IPS DF 4.7 (cell line): Measurements from ENCODE around the gene PPP6R3.

Experiments used
- DNase-seq: peaks from one replicate; pipeline ENCODE4 v3.0.0-alpha.2; 2013; ENCODE audit warnings: low spot score; ENCODE audit errors: extremely low read depth

PPP6R3 gene

DNA sequence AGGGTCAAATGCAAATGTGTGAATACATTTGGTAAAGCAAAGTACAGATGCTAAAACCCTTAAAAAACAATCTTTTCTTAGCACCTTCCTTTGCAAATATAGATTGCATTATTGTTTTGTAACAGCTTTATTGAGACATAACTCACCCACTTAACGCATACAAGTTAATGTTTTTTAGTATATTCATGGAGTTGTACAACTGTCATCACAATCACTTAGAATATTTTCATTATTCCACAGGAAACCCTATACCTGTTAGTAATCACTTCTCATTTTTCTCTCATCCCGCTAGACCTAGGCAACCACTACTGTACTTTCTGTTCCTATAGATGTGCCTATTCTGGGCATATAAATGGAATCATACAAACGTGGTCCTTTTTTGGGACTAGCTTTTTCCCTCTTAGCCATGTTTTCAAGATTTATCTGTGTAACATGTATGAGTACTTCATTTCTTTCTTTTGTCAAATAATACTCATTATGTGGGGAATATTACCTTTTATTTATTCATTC, 34.7 kb downstream of the PPP6R3 start:
- DNase-seq, result no peak

DNA sequence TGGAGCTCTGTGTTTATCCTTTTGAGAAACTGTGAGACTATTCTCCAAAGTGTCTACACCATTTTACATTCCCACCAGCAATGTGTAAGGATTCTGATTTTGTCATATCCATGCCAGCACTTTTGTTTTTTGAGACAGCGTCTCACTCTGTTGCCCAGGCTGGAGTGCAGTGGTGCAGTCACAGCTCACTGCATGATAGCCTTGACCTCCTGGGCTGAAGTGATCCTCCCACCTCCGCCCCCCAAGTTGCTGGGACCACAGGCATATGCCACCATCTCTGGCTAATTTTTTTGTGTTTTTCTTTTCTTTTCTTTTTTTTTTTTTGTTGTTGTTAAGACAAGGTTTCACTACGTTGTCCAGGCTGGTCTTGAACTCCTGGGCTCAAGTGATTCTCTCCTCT, 35.3 kb downstream of the PPP6R3 start:
- DNase-seq, result no peak

DNA sequence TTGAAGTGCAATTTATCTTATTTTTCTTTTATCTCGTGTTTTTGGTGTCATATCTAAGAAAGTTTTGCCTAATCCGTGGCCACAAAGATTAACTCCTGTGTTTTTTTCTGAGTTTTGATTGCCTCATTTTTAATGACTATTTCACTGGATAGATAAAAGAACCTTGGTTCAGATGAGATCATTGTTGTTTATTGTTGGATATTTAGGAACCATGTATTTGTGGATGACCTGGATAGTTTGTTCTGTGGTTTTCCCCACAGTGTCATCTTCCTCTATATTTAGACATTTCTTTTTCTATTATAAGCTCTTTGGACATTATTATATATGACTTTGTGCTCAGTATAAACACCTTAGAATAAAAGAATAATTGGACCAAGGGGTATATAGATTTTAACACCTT, 37.2 kb downstream of the PPP6R3 start:
- no peak for DNase-seq

DNA sequence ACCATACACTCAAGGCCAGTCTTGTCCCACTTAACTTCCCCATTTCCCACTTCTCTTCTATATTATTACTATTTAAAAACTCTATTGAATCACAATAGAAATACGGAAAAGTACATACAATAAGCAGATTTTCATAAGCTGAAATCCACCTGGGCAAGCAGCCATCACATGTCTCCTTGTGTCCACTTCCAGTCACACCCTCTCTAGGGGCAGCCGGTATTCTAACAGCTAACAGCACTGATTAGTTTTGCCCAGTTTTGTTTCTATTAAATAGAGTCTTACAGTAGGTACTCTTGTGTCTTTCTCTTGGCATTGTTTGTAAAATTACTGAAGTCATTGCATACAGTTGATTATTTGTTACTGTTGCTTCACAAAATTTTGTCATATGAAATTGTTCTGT, 37.8 kb downstream of the PPP6R3 start:
- DNase-seq, result no peak

DNA sequence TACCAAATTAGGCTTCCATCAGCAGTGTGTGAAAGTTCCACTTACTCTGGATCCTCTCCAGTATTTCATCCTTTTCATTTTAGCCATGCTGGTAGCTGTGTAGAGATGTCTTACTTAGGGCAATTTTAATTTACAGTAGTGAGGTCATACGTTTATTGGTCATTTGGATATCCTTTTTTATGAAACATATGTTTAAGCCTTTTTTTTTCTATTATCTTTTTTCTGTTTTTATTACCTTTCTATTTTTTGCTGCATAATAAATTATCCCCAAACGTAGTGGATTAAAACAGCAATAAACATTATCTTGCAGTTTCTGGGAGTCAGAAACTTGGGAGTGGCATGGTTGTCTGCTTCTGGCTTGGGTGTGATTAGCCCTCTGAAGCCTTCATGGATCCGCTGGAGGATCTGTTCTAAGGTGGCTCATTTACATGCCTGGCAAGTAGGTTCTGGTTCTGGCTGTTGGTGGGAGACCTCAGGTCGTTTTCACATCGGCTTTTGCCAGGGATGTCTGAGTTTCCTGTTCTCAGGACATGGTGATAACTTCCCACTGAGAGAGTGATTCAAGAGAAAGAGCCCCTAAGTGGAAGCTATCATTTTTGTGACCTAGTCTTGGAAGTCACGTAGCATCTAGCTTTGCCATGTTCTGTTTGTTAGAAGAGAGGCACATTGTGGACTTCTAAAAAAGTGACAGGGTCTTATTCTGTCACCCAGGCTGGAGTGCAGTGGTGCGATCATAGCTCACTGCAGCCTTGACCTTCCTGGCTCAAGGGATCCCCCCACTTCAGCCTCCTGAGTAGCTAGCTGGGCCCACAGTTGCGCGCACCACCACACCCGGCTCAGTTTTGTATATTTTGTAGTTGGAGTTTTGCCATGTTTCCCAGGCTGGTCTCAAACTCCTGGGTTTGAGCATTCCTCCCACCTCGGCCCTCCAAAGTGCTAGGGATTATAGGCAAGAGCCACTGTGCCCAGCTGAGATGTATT, 38.6 kb downstream of the PPP6R3 start:
- DNase-seq, result no peak

DNA sequence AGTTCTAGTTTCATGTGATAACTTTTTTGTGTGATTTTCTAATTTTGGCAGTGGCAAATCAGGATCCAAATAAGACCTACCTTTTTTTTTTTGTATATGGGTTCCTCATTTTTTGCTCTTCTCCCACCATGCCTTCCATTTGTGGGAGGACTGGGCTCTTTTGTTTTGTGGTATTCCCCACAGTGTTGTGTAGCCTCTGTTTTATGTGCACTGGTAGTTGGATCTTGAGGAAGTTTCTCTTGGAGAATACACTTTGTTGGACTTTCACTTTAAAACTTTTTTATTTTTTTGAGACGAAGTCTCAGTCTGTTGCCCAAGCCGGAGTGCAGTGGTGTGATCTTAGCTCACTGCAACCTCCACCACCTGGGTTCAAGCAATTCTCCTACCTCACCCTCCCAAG, 39.7 kb downstream of the PPP6R3 start:
- DNase-seq, result no peak

DNA sequence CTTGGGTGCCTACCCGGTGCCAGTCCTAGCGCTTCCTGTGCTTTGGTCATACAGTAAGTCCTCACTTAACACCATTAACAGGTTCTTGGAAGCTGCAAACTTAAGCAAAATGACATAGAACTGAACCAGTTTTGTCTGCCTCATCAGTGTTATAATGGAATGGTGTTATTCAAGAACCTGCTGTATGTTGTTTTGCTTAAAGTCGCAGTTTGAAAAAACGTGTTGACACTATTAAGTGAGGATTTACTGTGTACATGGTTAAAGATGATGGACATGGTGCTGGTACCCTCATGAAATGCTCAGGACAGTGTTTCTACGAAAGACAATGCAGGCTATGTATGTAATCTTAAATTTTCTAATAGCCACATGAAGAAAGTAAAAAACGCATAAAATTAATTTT, 41.3 kb downstream of the PPP6R3 start:
- DNase-seq, result no peak

DNA sequence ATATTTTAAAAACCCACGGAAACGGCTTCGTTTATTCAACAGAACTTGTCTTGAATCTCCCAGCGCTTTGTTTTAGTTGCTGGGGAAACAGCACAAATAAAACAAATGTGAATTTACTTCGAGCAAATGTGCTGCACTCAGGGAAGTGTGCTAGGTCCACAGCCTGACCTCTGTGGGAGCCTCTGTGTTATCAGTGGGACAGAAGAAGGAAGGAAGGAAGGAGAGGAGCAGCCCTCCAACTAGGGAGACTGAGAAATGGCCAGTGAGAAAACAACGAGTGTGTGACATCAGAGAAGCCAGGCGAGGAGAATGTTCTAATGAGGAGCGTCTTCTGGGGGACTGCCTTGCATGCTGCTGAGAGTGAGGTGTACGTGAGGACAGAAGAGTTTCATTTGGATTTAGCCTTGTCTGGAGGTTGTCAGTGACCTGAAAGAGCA, 42.7 kb downstream of the PPP6R3 start:
- DNase-seq, result no peak

DNA sequence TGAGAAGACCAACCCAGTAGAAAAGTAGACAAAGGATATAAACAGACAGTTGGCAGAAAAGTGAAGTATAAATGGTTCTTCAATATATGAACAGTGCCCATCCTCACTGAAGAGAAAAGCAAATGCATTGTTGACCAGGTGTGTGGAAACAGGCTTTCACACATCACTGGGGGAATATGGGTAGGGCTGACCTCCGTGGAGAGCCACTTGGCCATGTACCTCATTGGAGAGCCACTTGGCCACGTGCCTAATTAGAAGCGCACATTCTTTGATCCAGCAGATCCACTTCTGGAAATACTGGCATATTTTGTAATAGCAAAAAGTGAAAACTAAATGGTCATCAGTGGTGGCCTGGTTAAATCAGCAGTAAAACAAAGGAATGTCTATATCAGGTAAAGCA, 43.2 kb downstream of the PPP6R3 start:
- DNase-seq, result no peak

DNA sequence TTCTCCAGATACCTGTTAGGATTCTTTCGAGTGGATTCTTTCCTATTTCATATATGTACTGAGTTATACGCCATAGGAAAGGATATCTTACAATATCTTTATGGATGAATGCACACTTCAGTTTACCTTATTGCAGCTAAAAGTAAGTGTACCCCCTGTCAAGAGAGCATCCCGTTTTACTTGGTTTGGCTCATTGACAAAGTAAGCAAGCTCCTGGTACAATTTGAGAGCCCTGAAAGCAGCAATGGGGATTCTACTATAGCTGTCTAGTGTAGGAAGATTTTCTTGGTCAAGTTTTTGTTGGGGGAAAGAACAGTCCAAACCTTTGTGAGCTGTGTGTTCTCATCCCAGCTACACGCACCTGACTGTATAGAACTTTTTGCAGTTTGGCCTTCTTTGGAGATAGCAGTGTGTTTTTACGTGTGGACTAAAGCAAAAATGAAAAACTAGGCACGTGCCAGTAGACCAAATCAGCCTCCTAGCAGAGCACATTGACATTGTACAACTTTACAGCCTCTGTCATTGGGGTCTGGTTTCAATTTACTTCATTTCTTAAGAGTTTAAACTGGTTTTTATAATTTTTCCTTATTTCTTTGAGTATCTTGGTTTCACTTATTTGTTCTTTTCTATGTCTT, 44.0 kb downstream of the PPP6R3 start:
- DNase-seq, result no peak

DNA sequence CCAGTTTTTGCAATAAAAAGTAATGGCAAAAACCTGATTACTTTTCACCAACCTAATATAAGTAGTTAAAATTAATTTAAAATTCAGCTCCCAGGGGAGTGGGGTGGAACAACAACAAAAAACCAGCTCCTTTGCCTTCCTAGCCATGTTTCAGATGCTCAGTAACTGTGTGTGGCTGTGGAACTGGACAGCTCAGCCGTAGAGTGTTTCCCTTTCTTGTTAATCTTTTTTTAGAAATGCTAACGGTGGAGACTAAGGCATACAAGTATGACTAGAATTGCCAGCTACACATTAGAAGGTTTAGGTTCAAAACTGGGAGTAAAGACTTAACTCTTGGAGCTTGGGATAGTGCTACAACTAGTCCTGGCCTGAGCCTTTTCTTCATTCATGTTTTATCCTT, 45.0 kb downstream of the PPP6R3 start:
- DNase-seq, result no peak

DNA sequence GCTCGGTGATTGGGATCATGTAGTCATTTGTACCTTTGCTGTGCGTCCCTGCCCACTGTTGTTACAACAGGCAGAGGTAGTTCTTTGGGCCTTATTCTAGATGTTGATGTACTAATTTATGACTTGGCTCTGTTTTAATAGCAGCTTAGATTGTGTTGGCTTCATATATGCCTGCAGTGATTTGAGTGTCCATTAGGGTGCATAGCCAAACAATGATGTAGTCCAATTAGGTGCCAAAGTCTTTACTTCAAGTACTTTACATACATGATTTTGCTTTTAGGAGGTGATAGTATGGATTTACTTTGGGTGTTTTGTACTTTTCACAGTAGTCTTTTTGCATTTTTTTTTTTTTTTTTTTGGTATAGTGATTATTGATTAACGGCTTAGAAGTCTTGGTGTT, 46.4 kb downstream of the PPP6R3 start:
- no peak for DNase-seq

DNA sequence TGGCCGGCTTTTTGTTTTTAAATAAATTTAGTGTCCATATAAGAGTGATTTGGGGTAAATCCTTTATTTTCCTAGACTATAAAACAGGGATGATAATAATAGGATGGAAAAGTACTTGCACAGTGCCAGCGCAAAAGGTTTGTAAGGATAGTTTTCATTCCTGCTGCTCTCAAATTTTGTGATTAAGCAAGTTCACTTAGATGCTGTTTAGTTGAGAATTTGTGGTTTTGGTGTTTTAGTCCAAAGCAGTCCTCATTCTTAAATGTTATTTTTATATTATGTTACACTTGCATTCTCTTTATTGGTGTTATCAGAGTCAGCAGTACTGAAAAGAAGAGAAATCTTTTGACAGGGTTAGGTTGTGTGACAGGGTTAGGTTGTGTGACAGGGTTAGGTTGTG, 47.9 kb downstream of the PPP6R3 start:
- no peak for DNase-seq

DNA sequence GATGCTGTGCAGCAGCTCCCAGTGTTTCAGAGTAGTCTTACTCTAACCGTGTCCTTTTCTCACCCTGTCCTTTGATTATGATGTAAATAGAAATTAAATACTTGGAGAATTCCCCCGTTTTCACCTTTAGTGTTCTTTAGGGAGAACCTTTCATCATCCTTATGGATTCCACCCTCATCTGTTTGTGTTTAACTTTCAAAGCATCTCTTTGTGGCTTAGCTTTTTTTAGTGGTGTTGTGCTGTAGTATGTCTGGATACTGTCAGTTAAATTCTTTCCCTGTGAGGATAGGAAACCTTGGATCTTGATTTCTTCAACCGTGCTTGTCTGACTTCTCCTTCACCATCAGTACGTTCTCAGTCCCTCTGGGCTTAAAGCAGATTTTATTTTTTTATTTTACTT, 48.5 kb downstream of the PPP6R3 start:
- DNase-seq, result no peak

DNA sequence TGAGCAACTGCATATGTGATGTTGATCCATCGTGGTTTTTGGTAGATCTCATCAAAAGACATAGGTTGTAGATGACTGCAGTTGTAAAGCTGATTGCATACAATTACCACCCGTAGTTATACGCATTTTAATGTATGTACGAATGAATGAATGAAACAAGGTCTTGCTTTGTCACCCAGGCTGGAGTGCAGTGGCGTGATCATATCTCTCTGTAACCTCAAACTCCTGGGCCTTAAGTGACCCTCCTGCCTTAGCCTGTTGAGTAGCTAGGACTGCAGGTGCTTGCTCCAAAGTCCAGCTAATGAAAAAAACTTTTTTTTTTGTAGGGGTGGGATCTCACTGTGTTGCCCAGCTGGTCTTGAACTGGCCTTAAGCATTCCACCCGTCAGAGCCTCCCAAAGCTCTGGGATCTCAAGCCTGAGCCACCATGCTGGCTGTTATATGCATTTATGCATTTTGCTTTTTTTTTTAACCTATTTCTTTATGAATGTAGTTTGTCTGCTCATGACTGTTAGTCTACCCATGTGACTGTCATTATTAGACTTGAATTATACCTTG, 53.5 kb downstream of the PPP6R3 start:
- no peak for DNase-seq

DNA sequence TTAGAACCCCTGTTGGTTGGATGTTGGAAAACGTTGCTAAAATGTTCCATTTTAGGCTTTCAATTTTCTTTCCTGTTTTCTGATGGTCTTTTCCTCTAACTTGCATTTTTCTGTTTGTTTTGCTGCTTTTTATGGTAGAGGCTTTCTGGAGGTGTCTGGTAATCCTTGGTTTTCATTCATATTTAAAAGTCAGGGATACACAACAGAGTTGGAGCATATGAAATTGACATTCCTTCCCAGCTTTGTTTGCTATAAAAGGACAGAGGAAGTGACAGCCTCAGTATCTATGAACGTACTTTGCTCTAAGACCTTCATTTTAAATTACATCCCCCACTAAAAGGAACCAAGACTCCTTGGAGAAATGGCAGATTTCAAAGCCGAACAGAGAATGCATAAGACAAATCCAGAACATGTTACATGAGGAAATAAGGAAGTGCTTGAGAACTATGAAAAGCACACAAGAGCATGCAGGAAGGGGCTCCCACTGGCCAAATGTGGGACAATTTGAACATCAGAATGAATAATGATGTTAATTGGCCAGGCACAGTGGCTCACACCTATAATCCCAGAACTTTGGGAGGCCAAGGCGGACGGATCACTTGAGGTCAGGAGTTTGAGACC, 56.7 kb downstream of the PPP6R3 start:
- no peak for DNase-seq

DNA sequence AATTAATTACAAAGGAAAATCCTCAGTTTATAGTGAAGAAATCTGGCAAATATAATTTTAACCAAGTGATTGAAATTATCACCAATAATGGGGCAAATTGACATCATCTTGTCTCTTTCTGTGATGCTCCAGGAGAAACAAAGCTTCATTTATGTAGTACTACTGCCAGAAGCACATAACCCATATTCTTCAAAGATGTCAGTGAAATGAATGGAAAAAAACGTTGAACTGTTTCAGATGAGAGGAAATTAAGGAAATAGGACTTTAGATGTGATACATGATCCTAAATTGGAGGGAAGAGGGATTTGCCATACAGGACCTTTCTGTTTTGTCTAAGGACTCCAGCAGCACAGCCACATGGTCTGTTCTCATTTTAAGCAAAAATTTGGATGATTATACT, 57.6 kb downstream of the PPP6R3 start:
- DNase-seq, result no peak

DNA sequence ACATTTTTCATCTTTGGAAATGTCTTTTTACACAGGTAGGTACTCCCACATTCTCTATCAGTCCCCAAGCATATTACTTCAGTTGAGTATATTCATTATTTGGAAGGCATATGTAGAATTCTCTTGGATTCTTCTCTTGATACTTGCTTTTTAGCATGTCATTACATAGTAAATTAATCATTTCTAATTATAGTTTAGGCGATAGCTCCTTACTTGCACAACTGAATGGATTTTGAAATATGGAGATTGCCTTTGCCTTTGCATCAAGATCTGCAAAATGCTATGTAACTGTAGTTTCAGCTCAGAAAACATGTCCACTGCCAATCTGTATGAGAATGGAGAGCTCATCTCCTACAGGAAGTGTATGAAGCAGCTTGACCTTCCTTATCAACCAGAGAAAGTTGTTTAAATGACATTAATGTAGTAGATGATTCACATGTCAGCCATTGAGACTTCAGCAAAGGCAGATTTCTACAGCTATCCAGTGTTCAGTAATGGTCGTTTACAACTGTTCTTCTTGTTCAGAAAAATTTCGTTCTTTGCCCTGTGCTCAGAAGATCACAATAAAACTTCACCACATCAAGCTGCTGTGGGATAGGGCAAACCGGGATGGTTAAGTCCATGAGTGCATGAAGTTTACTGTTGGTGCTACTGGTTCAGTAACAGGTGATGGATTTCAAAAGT, 61.6 kb downstream of the PPP6R3 start:
- no peak for DNase-seq

DNA sequence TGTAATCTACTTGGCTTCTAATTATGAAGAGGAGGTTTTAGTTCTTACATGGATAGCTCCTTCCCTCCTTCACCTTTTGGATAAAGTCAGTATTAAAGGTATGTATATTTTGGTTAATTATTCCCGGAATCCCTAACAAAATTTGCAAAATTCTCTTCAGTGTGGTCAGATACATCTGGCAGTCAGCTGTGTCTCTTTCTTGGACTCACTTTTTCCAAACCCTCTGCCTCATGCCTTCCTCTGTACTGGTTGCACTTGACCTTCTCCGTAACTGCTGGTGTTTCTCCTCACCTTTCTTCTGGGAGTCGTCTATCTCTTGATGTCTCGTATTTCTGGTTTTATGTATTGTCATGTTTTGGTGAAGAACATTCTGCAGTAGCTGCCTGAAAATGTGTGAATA, 62.5 kb downstream of the PPP6R3 start:
- no peak for DNase-seq

DNA sequence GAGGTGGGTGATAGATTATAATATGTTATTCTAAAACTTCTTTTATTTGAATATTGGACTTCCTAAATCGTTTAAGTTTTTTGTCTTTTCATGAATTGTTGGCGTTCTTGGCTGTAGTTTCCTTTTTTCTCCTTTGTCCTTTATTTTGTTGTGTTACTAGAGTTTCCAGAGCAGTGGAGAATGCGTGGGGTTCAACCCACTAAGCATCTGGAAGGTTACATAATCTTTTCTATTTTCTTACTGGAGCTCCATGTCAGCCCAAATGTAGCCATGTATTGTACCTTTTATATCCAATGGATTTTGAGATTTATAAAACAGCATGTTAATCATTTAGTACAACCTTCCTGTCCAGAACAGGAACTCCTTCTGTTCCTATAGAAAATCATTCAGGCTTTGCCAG, 63.2 kb downstream of the PPP6R3 start:
- DNase-seq, result no peak

DNA sequence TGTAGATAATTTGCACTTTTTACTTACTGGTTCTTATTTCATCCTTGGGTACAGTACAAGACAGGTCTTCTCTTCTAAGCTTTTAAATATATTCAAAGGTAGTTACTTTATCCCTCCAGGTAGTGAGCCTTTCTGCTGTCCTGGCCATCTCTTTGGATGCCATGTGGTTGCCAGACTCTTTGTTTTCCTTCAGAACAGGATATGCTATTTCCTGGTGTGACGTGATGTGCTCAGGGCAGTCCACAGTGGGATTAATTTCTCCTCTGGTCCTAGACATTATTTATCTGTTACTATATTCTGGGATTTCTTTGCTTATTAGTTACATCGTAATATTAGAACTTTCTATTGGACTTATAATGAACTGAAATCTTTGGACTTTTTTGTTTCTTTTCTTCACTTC, 63.7 kb downstream of the PPP6R3 start:
- no peak for DNase-seq
